HG02973 (cell line): ENCODE results near the gene PI3.
"Not testable (repeated sequence)": the region's sequence is repeated elsewhere in the genome, so short reads cannot be mapped to it uniquely, and the experiment has no call there.

Experiments used
- ATAC-seq: cut with Tn5 transposase; IDR thresholded peaks from one replicate; pipeline ENCODE4 v1.9.1; 2021; ENCODE audit warnings: moderate library complexity; ENCODE audit not compliant: unreplicated experiment

The PI3 gene, protein sequence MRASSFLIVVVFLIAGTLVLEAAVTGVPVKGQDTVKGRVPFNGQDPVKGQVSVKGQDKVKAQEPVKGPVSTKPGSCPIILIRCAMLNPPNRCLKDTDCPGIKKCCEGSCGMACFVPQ

DNA sequence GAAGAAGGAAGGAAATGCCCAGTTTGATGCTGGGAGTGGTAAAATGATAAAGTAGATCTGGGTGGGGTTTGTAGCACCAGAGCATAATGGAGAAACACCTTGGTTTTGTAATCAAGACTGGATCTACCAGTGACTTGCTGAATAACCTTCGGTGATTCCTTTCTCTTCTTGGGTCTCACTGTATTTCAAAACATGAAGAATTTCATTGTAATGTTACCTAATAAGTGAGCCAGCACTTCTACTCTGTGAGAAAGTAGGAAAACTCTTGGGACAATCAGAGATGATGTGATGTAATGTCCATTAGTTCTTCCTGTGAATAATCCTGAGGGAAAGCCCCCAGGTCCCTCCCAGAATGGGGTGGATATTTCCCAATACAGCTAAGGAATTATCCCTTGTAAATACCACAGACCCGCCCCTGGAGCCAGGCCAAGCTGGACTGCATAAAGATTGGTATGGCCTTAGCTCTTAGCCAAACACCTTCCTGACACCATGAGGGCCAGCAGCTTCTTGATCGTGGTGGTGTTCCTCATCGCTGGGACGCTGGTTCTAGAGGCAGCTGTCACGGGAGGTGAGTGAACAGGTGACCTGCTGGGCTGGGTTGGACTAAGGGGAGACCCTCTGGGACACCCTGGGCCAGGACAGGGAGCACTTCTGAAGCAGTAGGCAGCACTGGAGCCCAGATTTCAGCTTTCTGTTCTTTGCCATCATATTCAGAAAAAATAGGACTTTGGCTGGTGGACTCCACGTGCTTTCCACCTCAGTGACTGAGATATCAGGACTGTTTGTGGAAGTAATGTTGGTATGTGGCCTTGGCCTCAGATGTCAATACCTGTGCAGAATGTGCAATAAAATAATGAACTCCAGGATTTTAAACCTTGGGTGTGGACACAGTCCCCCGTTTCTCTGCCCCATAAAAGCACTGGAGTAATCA, at the start of gene PI3:
TSS of gene PI3 (plus strand) at position 469 of the 931 bp plus-strand sequence. CDS start at position 490, 21 bp downstream.
- no peak for ATAC-seq

DNA sequence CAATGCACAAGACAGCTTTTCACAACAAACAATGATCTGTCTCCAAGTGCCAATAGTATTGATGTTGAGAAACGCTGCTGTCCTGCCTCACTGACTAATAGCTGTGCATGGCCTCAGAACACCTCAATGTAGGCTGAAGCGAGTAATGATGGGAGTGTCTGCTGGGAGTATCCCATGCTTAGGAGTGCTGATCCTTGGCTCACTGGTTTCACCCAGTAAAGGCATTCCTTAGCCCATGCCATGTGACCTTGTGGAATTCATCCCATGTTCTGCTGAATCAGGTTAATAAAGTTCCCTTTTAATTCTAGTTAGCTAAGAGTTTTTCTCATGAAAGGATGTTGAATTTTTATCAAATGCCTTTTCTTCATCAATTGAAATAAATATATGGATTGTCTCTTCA, 46.6 kb upstream of the PI3 start:
- ATAC-seq = no peak

DNA sequence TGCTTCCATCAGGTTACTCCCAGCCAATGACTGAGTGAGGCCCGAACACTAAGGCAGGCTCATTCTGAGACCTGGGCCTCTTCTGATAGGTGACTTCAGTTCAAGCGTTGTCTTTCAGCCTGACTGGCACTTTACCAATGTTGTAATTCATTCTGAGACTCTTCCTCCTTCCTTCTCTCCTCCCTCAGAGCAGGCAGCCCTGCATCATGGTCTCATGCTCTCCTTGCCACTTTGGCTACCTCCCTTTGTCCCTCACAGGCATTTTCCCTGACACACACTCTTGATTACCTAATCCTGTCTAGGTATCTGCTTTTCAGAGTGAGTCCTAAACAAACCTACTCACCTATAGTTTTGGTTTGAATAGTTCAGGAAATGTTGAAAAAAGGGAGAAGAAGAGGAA, 37.8 kb upstream of the PI3 start:
- ATAC-seq = no peak

DNA sequence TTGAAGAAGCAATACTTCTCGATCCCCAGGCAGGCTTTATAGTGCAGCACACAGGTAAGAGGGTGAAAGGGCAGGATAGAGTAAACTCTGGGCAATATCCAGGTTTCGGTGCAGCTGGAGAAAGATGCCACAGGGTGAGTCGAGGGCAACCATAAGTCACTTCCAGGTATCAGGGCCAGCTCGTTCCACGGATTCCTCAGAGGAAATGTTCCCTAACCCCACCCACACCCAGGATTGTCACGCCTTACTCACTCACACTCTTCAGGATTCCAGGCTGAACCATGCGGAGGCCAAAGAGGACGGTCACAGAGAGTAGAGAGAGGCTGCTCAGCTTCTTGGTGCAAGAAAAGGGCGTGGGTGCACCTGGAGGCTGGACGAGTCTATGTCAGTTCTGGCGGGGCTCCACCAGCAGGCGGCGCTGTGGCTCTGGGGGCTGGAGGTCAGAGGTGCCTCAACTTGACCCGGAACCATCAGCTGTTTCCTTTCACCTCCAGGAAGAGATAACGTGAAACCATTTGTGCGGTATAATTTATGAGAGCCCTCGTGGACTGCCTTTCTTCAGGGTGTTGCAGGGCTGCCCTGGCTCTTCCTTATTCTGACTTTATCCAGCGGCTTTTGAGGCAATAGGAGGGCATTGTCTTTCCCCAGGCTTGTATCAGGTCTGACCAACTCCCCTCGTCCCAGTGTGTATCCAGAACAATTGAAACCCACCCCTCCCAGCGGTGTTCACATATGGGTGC, 36.0 kb upstream of the PI3 start:
- no peak for ATAC-seq

DNA sequence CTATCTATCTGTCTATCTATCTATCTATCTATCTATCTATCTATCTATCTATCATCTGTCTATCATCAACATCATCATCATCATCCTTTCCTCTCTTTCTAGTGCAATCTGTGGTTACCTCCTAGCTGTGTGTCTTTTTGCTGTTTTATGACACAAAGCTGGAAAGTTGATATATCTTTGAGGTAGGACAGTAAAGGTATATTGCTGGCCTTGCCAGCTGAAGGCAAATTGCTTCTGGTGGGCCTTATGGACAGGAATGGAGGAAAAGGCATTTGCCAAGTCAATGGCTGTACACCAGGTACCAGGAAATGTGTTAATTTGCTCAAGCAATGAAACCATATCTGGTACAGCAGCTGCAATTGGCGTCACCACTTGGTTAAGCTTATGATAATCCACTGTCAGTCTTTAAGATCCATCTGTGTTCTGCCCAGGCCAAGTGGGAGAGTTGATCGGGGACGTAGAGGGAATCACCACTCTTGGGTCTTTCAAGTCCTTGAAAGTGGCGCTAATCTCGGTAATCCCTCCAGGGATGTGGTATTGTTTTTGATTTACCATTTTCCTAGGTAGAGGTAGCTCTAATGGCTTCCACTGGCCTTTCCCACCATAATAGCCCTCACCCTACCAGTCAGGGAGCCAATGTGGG, 34.8 kb upstream of the PI3 start:
- ATAC-seq = not testable (repeated sequence)

DNA sequence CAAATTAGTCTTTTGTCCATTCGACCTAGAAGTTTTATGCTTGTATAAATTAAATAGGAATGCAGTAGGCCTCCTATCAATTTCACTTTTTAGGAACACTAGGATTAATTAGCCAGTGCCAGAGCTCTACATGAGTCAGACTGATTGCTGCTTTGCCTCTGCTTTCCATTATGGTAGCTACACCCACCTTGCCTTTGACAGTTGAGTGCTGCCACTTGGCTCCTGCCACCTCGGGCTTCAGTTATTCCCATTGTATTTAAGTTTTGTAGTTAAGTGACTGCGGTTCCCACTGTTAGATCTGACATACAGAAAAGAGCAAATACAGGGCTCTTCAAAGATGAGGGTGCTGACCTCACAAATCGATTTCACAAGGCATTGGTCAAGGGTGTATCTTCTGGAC, 33.9 kb upstream of the PI3 start:
- ATAC-seq = no peak

DNA sequence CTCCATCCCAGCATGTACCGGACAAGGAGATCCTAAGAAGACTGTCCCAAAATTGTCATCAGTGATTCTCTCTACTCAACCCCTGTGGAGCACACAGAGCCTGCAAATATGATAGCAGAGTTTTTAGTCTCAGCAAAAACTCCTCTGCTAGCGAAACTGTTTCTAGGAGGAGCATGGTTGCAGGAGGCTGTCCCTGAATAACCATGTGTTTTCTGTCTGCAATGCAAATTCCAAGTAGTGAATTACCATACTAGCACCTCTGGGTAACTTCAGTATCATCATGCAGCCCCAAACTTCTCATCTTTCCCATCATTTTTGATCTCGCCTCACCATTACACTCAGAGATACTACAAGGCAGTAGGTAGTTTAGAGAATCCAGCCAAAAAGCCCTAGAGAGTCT, 25.6 kb upstream of the PI3 start:
- ATAC-seq = no peak

DNA sequence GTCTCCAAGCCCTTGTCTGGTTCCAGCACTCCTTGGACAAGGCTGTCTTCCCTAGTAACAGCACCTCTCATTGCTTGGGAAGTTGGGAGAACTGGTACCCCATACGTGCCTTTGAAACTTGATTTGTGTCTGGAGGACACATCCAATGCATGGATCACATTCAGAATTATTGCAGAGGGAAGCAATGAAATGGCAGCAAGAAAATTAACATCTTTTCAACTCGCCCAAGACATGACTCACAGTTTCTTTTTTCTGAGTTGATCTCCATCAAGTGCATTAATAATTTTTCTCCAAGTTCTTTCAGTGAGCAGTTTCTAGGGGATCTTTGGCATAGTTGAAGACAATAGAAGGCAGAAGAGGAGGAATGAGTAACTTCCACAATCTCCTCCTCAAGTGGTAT, 22.3 kb upstream of the PI3 start:
- ATAC-seq = no peak

DNA sequence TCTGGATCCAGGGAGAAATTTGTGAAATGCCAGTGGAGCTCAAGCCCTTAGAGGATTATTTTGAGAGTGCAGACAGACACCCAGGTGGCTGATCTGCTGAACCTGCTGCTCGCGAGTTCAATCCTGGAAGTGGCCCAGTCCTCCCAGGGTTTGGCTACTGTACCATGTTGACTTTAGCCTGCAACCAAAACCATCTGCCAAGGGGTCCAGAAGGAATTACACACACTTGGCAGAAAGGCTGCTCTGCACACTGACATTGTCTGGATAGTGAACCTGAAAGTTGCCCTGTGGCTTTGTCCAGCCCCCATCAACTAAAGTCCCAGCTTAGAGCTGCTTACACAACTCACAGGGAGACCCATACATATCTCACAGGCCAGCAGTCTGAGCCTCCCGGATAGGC, 21.6 kb upstream of the PI3 start:
- no peak for ATAC-seq

DNA sequence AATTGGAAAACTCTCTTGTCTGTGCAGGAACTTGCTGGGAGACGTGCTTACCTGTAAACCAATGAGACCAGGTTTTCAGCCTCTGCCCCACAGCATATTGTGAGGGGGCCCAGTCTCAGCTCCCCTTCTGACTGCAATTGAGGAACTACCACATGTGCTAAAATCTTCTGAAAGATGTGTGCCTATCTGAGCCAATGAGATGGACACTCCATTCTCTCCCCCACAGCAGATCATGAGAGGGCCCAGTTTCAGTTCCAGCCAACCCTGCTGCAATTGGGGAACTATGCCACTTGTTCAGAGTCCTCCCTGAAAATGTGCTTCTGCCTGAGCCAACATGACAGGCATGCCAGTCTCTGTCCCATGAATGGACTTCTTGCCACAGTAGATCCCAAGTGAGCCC, 20.9 kb upstream of the PI3 start:
- no peak for ATAC-seq

DNA sequence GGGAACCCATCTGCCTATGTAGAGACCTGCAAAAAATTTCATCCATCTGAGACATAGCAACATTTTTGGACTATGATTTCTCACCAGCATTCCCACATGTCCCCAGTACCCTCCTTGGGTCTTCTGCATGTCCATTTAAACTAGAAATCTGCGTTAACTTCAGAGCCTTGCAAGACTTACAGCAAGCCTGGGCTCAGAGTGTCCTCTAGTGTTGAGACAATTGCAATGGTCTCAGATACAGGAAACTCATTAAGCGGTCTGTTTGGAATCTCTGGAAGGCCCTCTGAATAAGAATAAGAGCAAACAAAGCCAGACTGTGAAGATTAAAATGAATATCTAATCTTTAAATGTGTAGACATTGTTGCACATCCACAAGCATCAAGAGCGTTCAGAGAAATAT, 20.5 kb upstream of the PI3 start:
- ATAC-seq = no peak

DNA sequence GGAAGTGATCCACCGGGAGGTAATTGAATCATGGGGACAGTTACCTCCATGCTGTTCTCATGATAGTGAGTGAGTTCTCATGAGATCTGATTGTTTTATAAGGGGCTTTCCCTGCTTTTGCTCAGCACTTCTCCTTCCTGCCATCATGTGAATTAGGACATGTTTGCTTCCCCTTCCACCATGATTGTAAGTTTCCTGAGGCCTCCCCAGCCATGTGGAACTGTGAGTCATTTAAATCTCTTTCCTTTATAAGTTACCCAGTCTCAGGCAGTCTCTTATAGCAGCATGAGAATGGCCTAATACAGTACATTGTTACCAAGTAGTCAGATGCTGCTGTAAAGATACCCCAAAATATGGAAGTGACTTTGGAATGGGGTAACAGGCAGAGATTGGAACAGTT, 19.9 kb upstream of the PI3 start:
- not testable (repeated sequence) for ATAC-seq

DNA sequence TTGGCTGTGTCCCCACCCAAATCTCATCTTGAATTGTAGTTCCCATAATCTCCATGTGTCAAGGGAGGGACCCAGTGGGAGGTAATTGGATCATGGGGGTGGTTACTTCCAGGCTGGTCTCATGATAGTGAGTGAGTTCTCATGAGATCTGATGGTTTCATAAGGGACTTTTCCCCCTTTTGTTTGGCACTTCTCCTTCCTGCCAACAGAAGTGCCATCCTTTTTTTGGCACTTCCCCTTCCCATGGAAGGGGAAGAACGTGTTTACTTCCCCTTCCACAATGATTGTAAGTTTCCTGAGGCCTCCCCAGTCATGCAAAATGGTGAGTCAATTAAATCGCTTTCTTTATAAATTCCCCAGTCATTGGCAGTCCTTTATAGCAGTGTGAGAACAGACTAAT, 18.0 kb upstream of the PI3 start:
- ATAC-seq = no peak

DNA sequence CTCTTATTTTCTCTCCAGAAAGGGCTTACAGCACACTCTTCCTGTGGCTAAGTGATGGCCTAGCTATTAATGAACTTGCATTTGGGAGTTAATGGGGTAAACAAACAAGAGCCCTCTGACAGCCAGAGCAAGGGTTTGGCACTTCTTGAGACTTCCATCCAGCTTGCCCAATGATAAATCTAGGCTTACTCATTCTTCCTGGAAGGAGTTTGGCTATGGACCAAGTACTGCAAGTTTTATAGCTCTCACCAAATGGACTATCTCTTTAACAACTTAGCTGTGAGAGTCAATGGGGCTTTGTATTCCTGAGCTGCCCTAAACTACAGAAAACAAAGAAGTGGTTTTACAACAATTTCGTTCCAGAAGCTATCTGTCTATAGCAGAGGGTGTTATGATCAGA, 16.7 kb upstream of the PI3 start:
- ATAC-seq = no peak

DNA sequence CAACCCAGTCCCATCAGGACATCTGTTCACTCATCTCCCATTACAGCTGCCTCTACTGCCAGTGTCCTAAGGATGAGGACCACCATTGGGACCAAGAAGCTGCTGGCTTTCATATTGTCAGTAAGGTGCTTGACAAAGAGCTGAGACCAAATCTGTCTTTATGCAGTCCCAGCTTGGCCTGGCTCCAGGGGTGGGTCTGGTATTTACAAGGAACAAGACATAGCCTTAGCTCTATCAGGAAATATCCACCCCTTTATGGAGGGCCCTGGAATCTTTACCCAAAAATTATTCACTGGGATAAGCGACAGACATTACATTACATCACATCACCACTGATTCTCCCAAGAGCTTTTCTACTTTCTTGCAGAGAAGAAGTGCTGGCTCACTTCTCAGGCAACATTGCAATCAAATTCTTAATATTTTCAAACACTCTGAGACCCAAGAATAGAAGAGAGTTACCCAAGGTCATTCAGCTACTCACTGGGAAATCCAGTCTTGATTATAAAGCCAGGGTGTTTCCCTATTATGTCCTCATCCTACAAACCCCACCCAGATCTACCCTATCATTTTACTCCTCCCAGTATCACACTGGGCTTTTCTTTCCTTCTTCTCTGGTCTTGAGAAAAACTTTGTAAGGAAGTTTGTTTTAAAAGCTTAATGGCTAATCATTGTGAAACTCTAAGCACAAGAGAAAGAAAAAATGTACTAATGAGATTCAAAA, 11.5 kb upstream of the PI3 start:
- no peak for ATAC-seq

DNA sequence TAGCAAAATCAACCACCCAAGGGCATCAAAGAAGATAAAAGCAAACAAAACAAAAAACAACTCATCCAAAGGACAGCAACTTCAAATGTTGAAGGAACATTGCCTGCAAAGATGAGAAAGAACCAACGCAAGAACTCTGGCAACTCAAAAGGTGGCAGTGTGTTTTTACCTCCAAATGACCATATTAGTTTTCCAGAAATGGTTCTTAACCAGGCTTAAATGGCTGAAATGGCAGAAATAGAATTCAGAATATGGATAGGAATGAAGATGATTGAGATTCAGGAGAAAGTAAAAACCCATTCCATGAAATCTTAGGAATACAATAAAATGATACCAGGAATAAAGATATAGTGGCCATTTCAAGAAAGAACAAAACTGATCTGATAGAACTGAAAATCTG, 9.8 kb upstream of the PI3 start:
- no peak for ATAC-seq

DNA sequence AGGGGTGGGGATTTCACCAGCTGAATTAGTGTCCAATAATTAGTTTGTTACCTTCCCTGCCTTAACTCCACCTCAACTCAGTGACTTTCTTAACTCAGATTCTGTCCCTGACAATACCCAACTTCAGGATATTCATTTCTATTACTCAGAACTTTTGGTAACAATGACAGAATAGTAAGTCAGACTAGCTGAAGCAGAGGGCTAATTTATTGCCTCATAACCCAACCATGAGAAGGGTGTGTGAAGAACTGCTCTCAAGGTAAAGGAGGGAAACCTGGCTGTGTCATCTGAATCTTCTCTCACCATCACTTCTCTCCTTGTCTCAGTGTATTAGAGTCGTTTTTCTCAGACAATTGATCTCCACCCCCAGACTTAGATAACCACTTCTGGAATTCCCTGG, 1.2 kb upstream of the PI3 start:
- no peak for ATAC-seq

DNA sequence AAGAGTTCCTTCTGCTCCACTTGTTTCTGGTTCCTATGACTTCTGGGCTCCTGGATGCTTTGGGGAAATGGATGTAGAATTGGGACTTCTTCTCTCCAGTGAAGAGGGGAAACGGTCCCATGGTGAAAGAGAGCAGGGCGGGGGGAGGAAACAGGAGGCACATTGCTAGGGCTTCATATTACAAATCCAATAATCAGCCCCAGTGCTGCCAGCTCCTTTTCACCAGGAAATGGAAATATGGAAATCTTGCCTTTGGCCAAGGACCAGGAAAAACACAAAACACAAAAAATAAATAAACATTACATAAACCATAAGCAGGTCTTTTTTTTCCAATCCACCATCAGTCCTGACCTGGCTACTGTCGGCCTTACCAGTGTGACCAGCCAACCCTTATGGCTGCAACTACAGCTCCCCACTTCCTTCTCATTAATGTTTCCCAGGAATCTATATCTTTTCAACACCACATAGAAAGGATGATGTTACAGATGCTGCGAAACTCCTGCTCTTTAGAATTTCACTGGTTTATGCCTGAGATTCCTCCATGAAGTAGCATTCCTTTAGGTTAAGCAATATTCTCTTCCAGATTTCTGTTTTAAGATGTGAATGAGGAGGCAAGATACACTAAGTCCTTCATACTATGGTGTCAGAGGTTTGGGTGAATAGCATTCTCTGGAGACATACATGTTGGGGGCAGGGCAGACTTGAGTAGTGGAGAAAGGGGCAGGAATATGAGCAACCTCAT, 2.0 kb downstream of the PI3 start:
- no peak for ATAC-seq

DNA sequence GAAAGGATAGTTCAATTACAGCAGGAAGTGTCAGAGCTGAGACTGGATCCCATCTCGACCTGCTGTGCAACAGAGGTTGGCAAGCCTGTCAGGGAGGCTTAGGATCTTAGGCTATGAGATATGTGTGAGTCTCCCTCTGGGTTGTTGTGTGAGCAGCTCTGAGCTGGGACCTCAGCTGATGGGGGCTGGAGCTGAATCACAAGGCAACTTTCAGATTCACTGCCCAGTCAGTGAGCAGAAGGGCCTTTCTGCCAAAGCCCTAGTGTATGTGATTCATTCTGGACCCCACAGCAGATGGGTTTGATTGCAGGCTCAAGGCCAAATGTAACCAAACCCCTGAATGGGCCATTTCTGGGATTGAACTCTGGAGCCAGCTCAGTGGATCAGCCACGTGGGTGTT, 4.5 kb downstream of the PI3 start:
- ATAC-seq = no peak

DNA sequence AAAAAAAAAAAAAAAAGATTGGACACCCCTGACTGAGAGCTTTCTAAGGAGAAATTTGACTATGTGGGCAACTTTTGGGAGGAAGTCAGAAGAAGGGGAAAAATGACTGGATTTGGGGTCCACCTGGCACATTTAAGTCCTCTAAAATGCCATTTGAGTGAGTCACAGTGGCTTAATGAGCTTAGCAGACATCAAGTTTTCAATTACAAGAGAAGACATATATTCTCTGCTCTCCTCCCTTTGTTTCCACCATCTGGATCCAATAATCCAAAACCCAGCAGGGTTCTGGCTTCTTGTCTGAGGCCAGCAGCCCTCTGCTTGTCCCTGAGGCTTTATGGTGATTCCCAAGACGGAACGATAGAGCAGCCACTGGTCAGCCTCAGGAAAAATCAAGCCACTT, 6.9 kb downstream of the PI3 start:
- no peak for ATAC-seq
